Hematopoietic multipotent progenitor cell treated with erythropoietin and hydrocortisone succinate and interleukin-3 and kit ligand, for 17 days (in vitro differentiated cells): ENCODE measurements around the gene C19orf44.
"Not testable (repeated sequence)": the region's sequence is repeated elsewhere in the genome, so short reads cannot be mapped to it uniquely, and the experiment has no call there.

Source experiments
- DNase-seq: peaks from one replicate; pipeline ENCODE4 v3.0.0-alpha.2; 2015; ENCODE audit warnings: low spot score

Gene C19orf44

DNA sequence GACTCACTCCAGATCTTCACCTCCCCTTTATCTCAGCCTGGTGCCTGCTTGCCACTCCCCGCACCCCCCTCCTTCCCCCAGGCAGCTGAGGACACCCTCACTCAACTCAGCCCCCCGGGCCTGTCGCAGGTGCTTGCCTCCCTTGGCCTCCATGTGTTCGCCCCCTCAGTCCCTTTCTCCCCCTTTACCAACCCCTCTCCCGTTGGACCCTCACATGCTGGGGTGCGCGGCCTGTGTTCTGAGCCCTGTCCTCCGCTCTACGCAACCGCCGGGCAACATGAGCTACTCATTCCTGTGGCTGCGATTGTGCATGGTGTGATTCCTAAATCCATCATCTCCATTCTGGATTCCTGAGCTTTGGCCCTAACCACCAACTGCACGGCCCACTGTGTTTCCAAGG, 40.9 kb downstream of the C19orf44 start:
- no peak for DNase-seq

DNA sequence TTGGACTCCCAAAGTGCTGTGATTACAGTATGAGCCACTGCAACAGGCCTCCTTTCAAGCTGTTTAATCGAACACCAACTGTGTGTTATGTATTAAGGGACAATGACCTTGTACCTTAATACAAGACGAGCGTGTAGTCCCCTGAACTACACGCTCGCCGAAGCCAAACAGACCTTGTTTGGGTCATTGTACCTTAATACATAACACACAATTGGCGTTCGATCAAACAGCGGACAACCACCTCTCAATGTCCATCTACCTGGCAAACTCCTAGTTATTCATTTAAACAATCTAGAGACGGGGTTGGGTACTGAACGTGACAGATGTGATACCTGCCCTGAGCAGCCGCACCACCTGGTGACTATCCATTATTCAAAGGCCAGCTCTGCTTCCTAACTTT, 44.8 kb downstream of the C19orf44 start:
- DNase-seq = no peak

DNA sequence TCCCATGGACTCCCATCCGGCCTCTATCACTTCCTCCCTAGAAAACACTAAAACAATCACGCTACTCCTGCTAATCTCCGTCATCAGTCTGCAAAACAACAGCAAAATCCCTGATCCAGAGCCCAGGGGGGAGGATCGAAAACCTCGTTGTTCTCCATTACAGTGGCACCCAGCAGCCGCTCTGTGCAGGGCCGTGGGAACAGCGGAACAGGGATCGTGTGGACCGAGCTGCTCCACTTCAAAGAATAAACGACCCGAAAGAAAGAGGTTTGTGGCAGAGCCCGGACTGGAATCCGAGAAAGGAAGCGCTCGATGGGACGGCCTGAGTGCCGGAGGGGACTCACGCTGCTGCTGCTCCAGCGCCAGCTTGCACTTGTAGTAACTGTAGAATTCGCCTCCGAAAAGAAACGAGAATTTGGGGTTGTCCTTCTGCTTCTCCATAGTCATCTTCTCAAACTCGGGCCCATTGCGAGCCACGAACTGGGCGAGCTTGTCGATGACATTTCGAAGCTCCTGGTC, 45.4 kb downstream of the C19orf44 start:
- no peak for DNase-seq

DNA sequence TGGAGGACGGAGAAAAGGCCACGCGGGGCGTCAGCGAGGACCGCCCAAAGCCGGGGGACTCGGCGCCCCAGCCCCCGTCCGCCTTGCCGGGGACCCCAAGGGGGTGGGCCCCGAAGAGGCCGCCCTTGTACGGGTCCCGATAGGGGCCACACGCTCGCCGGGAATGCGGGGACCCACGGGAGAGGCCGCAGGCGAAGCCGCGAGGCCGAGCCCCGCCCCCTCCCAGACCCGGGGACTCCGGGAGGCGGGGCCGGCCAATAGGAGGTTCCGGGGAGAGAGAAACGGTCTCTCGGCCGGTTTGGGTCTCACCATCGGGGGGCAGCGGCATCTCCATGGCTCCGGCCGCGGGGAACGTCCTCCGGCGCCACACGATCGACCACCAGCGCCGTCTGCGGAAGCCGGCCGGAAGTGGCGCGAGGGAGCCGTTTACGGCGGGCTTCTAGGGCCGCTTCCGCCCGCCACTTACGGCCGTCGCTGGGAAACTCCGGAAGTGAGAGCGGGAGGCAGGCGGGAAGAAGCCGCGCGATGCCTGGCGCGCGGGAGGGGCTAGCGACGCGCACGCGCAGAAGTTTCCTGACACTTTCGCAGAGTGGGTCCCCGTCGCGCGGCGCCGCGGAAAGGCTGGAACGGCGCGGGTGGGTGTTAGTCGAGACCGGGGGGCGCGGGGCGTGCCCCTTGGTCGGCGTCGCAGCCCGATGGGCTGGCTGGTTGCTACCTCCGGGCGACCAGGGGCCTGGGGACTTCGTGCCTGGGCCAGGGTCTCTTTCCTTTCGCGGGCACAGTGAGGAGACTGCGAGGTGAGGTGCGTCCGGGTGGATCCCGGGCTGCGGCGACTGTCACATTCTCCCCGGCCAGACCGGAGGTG, 46.1 kb downstream of the C19orf44 start, which contains the start of gene CHERP:
TSS of gene CHERP (minus strand) at position 393 of the 865 bp plus-strand sequence. CDS start at position 334, 59 bp downstream.
- DNase-seq = peak; percentile 92

DNA sequence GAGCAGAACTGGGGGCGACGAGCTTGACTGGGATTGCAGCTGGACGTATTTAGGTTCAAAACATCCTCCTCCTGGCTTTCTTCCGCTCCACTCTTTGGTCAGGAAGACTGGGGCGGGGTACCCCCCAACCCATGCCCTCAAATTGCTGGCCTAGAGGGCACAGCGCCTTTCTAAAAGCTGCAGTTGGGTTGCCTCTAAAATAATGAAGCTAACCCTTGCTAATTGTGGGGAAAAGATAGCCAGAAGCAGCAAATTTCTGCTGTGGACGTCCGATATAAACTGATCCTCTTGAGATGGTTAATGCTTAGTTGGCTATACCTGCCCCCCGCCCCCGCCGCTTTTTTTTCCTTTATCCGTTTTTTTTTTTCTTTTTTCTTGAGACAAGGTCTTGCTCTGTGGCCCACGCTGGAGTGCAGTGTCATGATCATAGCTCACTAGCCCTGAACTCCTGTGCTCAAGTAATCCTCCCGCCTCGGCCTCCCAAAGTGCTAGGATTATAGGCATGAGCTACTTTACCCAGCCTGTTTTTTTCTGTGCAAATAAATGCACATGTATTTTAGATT, 46.8 kb downstream of the C19orf44 start:
- no peak for DNase-seq

DNA sequence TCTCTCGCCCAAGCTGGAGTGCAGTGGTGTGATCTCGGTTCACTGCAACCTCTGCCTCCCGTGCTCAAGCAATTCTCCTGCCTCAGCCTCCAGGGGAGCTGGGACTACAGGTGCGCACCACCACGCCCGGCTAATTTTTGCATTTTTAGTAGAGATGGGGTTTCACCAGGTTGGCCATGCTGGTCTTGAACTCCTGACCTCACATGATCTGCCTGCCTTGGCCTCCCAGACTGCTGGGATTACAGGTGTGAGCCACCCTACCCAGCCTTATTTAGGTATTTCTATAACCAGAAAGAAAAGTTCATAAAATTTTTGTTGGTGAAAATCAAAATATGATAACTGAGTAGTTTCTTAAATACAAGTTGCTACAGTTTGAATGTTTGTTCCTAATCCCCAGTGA, 47.5 kb downstream of the C19orf44 start:
- DNase-seq = not testable (repeated sequence)

DNA sequence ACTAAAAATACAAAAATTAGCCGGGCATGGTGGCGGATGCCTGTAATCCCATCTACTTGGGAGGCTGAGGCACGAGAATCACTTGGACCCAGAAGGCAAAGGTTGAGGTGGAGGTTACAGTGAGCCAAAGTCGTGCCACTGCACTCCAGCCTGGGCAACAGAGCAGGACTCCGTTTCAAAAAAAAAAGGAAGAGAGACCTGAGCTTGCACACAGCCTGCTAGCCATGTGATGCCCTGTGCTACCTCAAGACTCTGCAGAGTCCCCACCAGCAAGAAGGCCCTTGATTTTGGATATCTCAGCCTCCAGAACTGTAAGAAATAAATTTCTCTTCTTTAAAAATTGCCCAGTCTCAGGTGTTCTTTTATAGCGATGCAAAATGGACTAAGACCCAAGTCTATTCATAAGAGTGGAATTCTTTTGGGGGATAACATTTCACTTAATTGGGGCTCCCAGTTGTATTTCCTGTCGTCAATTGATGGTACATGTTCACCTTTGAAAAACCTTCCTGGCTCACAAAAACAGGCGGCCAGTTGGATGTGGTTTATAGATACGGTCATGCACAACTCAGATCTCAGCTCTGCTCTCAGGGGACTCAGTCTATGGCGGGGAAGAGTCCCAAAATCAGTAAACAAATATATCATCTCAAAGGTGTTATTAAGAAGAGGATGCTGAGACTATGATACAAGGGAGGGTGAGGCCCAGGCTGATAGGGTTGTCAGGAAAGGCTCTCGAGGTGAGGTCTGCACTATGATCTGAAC, 48.5 kb downstream of the C19orf44 start:
- no peak for DNase-seq

DNA sequence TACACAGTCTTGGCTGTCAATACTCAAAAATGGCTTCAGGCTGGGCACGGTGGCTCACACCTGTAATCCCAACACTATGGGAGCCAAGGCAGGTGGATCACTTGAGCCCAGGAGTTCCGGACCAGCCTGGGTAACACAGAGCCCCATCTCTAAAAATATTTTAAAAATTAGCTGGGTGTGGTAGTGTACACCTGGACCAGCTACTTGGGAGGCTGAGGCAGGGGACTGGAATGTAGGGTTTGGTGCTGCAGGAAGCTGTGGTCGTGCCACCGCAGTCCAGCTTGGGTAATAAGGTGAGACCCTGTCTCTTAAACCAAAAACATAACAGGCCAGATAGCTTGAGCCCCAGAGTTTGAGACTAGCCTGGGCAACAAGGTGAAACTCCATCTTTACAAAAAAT, 52.8 kb downstream of the C19orf44 start:
- DNase-seq = no peak

DNA sequence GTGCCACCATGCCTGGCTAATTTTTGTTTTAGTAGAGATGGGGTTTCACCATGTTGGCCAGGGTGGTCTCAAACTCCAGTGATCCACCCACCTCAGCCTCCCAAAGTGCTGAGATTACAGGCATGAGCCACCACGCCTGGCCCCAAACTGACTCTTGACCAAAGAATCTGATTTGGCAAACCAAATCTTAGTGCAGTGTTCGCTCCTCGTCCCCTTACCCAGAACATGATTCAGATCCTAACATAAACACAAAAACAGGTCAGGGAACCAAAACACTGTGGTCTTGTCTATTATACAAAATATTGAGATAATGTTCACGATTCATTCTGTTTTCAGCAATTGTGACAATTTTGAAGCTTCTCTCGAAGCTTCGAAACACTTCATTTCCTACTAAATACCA, 55.7 kb downstream of the C19orf44 start:
- not testable (repeated sequence) for DNase-seq

DNA sequence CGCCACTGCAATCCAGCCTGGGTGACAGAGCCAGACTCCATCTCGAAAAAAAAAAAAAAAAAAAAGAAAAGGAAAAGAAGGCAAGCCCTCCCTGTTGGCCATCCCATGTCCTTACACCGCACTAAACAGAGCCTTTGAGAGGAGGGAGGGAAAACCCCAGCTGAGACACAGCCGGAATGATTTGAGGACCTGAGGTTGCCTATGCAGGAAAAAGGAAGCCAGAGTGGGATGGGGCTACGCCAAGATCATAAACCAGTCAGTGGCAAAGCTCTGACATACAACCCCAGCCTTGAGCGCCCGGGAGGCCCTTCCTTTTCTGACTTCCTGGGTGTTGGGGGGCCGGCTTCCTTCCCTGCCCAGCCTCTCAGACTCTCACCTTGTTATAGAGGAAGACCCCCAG, 58.6 kb downstream of the C19orf44 start:
- no peak for DNase-seq

DNA sequence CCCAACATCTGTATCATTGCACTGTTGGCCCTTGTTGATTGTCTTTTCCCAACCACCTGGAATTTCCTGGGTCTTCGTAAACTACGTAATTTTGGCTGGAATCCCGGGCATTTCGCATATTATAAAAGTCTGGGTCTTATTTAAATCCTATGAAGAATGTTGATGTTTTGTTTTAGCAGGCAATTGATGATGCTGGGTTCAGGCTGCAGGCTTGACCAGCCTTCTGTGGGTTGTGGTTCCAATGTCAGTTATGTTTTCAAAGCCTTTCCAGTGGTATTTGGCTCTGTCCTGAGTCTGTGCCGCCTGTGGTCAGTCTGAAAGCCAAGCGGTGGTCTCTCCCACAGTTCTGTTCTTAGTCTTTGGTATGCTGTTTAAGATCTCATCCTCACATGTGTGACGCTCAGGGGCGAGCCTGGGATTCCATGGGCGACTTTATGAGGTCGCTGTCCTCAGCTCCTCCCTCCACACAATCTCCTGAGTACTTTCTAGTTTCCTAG, 63.6 kb downstream of the C19orf44 start:
- DNase-seq = no peak

DNA sequence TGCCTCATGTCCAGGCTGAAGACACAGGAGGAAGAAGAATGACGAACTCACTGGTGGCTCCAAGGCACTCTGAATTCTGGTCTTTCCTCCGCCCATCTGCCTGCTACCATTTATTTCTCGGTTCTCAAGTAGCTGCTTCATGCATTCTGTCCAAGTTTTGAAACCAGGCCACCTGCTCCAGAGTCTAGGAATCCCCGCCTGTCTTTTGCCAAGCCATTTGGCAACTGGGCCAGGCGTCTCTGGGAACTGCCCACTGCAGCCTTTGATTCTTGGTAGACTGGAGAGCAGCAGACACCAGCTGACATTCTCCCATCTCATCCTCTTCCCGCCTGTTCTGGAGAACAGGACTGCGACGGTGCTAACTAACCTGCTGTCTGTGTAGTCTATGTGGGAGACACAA, 65.2 kb downstream of the C19orf44 start:
- no peak for DNase-seq

DNA sequence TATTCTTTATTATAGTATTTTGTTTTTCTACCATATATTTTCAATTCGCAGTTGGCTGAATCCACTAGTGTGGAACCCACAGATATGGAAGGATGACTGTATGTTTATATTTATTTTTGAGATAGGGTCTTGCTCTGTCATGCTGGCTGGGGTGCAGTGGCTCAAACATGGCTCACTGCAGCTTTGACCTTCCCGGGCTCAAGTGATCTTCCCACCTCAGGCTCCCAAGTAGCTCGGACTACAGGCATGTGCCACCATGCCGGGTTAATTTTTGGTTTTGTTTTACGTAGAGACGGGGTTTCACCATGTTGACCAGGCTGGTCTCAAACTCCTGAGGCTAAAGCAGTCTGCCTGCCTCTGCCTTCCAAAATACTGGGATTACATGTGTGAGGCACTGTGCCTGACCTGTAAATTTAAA, 66.4 kb downstream of the C19orf44 start:
- no peak for DNase-seq

DNA sequence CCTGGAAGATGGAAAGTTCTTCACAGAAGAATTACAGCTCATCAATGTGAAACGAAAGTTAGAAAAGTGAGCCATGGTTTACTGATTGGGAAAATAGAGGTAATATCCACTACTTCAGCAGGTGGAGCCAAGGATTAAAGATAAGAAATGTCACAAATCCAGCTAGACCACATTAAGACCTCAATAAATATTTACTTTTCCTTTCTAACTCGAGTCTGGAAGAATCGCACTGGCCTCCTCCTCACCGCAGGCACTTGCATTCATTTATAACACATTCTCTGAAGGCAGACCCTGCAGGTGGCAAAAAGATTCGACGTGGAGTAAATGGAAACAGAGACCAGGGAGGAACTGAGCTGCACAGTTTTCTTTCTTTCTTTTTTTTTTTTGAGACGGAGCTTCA, 68.6 kb downstream of the C19orf44 start:
- DNase-seq = no peak

DNA sequence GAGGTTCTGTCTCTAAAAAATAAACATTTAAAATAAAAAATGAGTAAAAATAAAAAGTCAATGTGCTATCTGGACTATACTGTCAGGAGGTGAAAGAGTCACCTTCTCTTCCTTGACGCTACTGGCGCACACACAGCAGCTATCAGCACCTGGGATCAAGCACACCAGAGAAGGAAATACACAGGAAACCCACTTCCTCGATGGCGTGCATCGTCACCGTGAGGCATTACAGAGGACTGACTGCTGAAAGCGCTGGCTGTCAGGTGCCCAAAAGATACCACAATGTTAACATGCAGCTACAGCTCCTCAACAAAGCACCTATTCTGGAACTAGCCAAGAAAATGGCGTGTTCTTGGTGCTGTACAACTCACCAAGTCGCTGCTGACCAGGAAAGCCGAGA, 70.0 kb downstream of the C19orf44 start:
- no peak for DNase-seq

DNA sequence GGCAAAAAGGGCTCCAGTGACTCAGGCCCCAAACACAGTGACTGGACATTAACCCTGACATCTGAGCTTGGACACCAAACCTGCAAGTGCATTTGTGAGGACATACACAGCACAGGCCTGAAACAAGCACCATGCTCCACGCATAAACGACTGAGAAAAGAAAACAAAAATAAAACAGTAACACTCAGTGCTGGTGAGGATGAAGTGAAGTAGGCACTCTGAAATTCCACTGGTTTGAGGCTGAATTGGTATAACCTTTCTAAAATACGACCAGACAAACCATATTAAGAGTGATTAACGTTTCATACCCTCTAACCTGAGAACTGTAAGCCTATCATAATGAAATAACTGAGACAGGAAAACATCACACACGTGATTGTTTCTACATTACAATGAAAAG, 70.5 kb downstream of the C19orf44 start:
- DNase-seq = no peak

DNA sequence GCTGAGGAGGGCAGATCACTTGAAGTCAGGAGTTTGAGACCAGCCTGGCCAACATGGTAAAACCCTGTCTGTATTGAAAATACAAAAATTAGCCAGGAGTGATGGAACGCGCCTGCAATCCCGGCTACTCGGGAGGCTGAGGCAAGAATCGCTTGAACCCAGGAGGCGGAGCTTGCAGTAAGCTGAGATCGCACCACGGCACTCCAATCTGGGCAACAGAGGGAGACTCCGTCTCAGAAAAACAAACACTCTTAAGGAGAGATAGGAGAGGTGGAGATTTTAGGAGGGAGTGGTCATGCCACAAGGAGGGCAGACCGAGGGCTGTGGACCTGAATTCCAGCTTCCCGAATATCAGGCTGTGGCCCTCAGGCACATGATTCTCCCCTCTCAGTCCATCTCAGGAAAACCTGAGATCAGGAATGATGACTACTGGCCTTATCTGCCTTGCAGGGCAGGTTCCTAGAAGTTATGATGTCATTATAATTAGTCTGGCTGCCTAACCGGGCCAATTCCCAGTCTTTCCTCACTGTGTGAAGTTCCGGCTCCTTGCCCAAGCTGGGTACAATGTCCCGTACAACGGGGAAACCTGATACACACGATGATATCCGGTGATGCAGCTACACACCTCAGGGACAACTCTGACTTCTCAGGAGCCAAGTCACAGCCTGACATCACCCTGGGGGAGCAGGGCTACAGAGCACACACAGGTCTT, 73.6 kb downstream of the C19orf44 start:
- no peak for DNase-seq
